SU-DHL-6 (cell line): ENCODE results near the gene MT1H.

Experiments
- H2AFZ ChIP-seq: fragments of 200-600 bp; sonication (generic); 2 replicates; pipeline ENCODE4 v1.6.1; 2014; ENCODE audit warnings: low read depth, mild to moderate bottlenecking, moderate library complexity, mixed read lengths, antibody characterized with exemption, low read length; ENCODE audit not compliant: severe bottlenecking
- H3F3A ChIP-seq: fragments of 200-600 bp; shearing (Covaris generic); 2 replicates; pipeline ENCODE4 v1.6.0; 2016; ENCODE audit warnings: antibody characterized with exemption, mild to moderate bottlenecking; ENCODE audit not compliant: insufficient read depth
- H3K27ac ChIP-seq: fragments of 200-600 bp; sonication (generic); 2 replicates; pipeline ENCODE4 v1.5.1; 2016; ENCODE audit warnings: low read depth, mild to moderate bottlenecking, low read length, moderate library complexity, mixed read lengths
- H3K27me3 ChIP-seq: fragments of 200-600 bp; sonication (generic), shearing (Covaris generic); 2 replicates; pipeline ENCODE4 v1.6.0; 2014; ENCODE audit warnings: mild to moderate bottlenecking, low read length
- H3K36me3 ChIP-seq: fragments of 200-600 bp; sonication (generic); 2 replicates; pipeline ENCODE4 v1.6.1; 2014; ENCODE audit warnings: mild to moderate bottlenecking, low read length, mixed read lengths
- H3K4me2 ChIP-seq: fragments of 300-600, 200-600 bp; shearing (Covaris generic), sonication (generic); 2 replicates; pipeline ENCODE4 v1.6.0; 2014; ENCODE audit warnings: low read length, low read depth, mild to moderate bottlenecking; ENCODE audit not compliant: poor library complexity, severe bottlenecking
- H3K4me3 ChIP-seq: fragments of 200-600 bp; sonication (generic); 2 replicates; pipeline ENCODE4 v1.5.1; 2014; ENCODE audit warnings: antibody characterized with exemption, low read length, mild to moderate bottlenecking, mixed read lengths; ENCODE audit not compliant: insufficient read depth, poor library complexity, severe bottlenecking
- H3K79me2 ChIP-seq: fragments of 200-600 bp; sonication (generic); 2 replicates; pipeline ENCODE4 v1.6.1; 2014; ENCODE audit warnings: mild to moderate bottlenecking, low read length, moderate library complexity; ENCODE audit not compliant: insufficient read depth
- H3K9ac ChIP-seq: fragments of 200-600 bp; sonication (generic); 2 replicates; pipeline ENCODE4 v1.7.0; 2014; ENCODE audit warnings: mild to moderate bottlenecking, low read length
- H3K9me2 ChIP-seq: fragments of 200-600 bp; sonication (generic); replicated peaks from 2 replicates; pipeline ENCODE4 v1.6.1; 2014; ENCODE audit warnings: low read length; ENCODE audit not compliant: insufficient read depth
- H3K9me3 ChIP-seq: fragments of 200-600 bp; sonication (generic); 2 replicates; pipeline ENCODE4 v1.6.1; 2014; ENCODE audit warnings: low read length, mixed read lengths; ENCODE audit not compliant: insufficient read depth
- H4K20me1 ChIP-seq: fragments of 200-600 bp; sonication (generic); 2 replicates; pipeline ENCODE4 v1.6.1; 2014; ENCODE audit warnings: low read depth, mild to moderate bottlenecking, antibody characterized with exemption, low read length, moderate library complexity, mixed read lengths
- EZH2phosphoT487 ChIP-seq: fragments of 200-600 bp; sonication (generic), shearing (Covaris generic); conservative IDR thresholded peaks from 2 replicates; pipeline ENCODE4 v1.6.1; 2018; ENCODE audit warnings: mild to moderate bottlenecking, antibody characterized with exemption, low read length, moderate library complexity, mixed read lengths
- TF ChIP-seq, protein P1 (sequence below): fragments of 200-600 bp; sonication (generic); IDR thresholded peaks from one replicate; pipeline ENCODE4 v1.5.1; 2017; ENCODE audit warnings: antibody characterized with exemption, mild to moderate bottlenecking, low read length, moderate library complexity; ENCODE audit not compliant: insufficient read depth, poor library complexity, severe bottlenecking

Gene MT1H

DNA sequence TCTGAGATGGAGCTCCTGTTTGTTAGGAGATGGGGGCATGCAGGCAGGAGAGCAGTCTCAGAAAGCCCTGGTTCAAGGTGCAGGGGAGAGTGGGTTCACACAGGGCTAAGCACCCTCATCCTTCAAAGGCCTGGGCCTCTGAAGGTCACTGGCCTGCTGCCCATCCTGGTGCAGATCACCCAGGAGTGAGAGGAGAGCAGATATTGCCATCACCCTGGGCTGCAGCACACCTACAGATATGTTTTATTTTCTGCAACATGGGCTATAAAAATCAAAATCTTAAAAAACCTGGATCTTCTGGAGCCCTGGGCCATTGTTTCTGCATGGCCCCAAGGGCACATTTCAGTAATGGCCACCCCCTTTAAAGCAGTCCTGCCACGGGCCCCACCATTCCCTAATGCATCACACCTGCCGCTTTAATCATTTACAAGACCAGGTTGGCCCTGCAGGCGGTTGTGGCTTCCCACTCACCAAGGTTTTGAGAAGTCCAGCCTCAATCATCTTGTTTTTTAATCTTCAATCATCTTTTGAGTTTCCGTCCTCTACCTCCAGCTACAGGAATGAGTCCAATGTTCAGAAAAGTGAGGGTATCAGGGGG, 39.9 kb downstream of the MT1H start:
- no peak overlapping the region for H2AFZ ChIP-seq
- no peak overlapping the region for H3K4me3 ChIP-seq
- H3K27ac ChIP-seq: no peak overlapping the region
- H3K36me3 ChIP-seq: no peaks in the 10 kb centered on the region
- H3K27me3 ChIP-seq: no peaks in the 10 kb centered on the region
- TF ChIP-seq, protein P1, sequence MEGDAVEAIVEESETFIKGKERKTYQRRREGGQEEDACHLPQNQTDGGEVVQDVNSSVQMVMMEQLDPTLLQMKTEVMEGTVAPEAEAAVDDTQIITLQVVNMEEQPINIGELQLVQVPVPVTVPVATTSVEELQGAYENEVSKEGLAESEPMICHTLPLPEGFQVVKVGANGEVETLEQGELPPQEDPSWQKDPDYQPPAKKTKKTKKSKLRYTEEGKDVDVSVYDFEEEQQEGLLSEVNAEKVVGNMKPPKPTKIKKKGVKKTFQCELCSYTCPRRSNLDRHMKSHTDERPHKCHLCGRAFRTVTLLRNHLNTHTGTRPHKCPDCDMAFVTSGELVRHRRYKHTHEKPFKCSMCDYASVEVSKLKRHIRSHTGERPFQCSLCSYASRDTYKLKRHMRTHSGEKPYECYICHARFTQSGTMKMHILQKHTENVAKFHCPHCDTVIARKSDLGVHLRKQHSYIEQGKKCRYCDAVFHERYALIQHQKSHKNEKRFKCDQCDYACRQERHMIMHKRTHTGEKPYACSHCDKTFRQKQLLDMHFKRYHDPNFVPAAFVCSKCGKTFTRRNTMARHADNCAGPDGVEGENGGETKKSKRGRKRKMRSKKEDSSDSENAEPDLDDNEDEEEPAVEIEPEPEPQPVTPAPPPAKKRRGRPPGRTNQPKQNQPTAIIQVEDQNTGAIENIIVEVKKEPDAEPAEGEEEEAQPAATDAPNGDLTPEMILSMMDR: no peak
- no peak for TF ChIP-seq EZH2phosphoT487
- no peaks in the 10 kb centered on the region for H4K20me1 ChIP-seq
- no peak overlapping the region for H3K9ac ChIP-seq
- no peaks in the 10 kb centered on the region for H3F3A ChIP-seq
- H3K79me2 ChIP-seq: no peaks in the 10 kb centered on the region
- H3K4me2 ChIP-seq: no peak overlapping the region
- no peaks in the 10 kb centered on the region for H3K9me2 ChIP-seq
- no peaks in the 10 kb centered on the region for H3K9me3 ChIP-seq

DNA sequence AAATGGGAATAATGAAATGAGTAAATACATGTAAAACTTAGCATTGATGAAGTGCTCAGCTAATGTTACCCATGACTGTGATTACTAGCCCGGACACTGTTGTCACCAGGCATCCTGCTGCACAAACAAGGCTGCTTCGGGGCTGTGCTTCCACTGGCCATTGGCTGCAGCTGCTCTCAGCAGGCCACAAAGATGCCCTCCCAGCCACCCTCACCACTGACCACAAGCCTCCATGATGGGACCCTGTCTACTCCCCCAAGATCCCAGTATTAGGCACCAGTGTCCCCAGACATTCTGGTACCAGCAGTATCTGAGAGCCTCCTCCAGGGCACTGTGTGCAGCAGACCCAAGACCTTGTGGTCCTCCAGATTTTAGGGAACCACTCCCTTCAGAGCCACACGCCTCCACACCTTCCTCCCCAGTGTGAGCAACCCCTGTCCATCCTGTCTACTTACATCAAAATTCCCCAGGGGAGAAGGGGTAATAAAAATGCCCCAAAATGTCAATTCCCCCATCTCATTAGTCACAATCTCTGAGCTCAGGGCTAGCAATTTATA, 40.6 kb downstream of the MT1H start:
- H3K79me2 ChIP-seq: no peaks in the 10 kb centered on the region
- H3K4me3 ChIP-seq: no peak overlapping the region
- no peaks in the 10 kb centered on the region for H3K9me3 ChIP-seq
- no peak overlapping the region for H3K4me2 ChIP-seq
- H3K36me3 ChIP-seq: no peaks in the 10 kb centered on the region
- no peaks in the 10 kb centered on the region for H3F3A ChIP-seq
- no peaks in the 10 kb centered on the region for H3K9me2 ChIP-seq
- no peaks in the 10 kb centered on the region for H4K20me1 ChIP-seq
- TF ChIP-seq EZH2phosphoT487: no peak
- TF ChIP-seq, protein P1: no peak
- no peak overlapping the region for H3K9ac ChIP-seq
- H2AFZ ChIP-seq: no peak overlapping the region
- H3K27ac ChIP-seq: no peak overlapping the region
- no peaks in the 10 kb centered on the region for H3K27me3 ChIP-seq

DNA sequence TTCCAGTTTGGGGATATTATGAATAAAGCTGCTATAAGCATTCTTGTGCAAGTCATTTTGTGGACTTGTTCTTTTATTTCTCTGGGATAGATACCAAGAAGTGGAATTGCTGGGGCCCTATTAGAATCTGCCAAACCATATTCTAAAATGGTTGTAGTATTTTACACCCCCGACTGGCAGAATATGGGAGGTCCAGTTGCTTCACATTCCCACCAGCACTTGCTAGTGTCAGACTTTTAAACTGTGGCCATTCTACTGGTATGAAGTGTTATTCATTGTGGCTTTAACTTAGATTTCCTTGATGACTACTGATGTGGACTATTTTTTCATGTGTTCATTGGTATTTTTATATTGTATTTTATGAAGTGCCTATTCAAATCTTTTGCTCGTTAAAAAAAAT, 42.2 kb downstream of the MT1H start:
- Histone ChIP-seq H3K27ac (no peak overlapping the region), H3F3A (no peaks in the 10 kb centered on the region), H4K20me1 (no peaks in the 10 kb centered on the region), H3K4me3 (no peak overlapping the region), H3K36me3 (no peaks in the 10 kb centered on the region), H3K9me3 (no peaks in the 10 kb centered on the region), H3K9me2 (no peaks in the 10 kb centered on the region), H2AFZ (no peak overlapping the region), H3K4me2 (no peak overlapping the region), H3K27me3 (no peaks in the 10 kb centered on the region), H3K79me2 (no peaks in the 10 kb centered on the region), H3K9ac (no peak overlapping the region)
- no peak for TF ChIP-seq EZH2phosphoT487
- TF ChIP-seq, protein P1: no peak
